ENCODE measurements around the gene GPR107.

The GPR107 gene

GRCh38 chr9:130092910-130093309 lies 39.2 kb downstream of the GPR107 start:
- Histone ChIP-seq H3K9me3 (no peaks in the 10 kb centered on the region), H3K27me3 (ENCODE audit: low read depth) (no peaks in the 10 kb centered on the region), H3K4me1 (no peaks in the 10 kb centered on the region), H3K4me3 (no peak overlapping the region), H3K36me3 (replicated peaks) (peaks cover 17% of the 10 kb centered on the region)
- in situ Hi-C loops (cut with MboI; ENCODE audit: low sequenced_read_pairs) = no loop called here
- DNase-seq (ENCODE audit: low spot score in 2 of 2) = no peak

- no peaks in the 10 kb centered on the region for H3K9me3 ChIP-seq
- in situ Hi-C loops (cut with MboI; ENCODE audit: low sequenced_read_pairs) = no loop called here
- H3K4me1 ChIP-seq = no peaks in the 10 kb centered on the region
- no peaks in the 10 kb centered on the region for H3K27me3 ChIP-seq (ENCODE audit: low read depth)
- no peak for DNase-seq (ENCODE audit: low spot score in 2 of 2)
- peaks cover 31% of the 10 kb centered on the region for H3K36me3 ChIP-seq (replicated peaks)
- no peak overlapping the region for H3K4me3 ChIP-seq
Observed at GRCh38 chr9:130095872-130096271, 42.2 kb downstream of the GPR107 start.

- DNase-seq (ENCODE audit: low spot score in 2 of 2) = no peak
- no peak overlapping the region for H3K4me3 ChIP-seq
- peaks cover 53% of the 10 kb centered on the region for H3K36me3 ChIP-seq (replicated peaks)
- H3K4me1 ChIP-seq = no peaks in the 10 kb centered on the region
- H3K27me3 ChIP-seq (ENCODE audit: low read depth) = no peaks in the 10 kb centered on the region
- no peaks in the 10 kb centered on the region for H3K9me3 ChIP-seq
- in situ Hi-C loops (cut with MboI; ENCODE audit: low sequenced_read_pairs) = loop anchor here (25.0 kb wide), 1 partner anchor 237 kb away; no protein-coding TSS in a partner anchor
Observed at GRCh38 chr9:130100681-130101080, 47.0 kb downstream of the GPR107 start.

- Histone ChIP-seq H3K9me3 (no peaks in the 10 kb centered on the region), H3K36me3 (replicated peaks) (peaks cover 49% of the 10 kb centered on the region)
- in situ Hi-C loops (cut with MboI; ENCODE audit: low sequenced_read_pairs) = loop anchor here (25.0 kb wide), 1 partner anchor 235 kb away; no protein-coding TSS in a partner anchor
Observed at GRCh38 chr9:130101915-130102314, 48.2 kb downstream of the GPR107 start.

GRCh38 chr9:130104491-130105193 lies 50.9 kb downstream of the GPR107 start:
- H3K27me3 ChIP-seq (ENCODE audit: low read depth) = no peaks in the 10 kb centered on the region
- no peaks in the 10 kb centered on the region for H3K4me1 ChIP-seq
- no peak for DNase-seq (ENCODE audit: low spot score in 2 of 2)
- in situ Hi-C loops (cut with MboI; ENCODE audit: low sequenced_read_pairs) = loop anchor here (25.0 kb wide), 1 partner anchor 233 kb away; no protein-coding TSS in a partner anchor
- H3K9me3 ChIP-seq = no peaks in the 10 kb centered on the region
- H3K36me3 ChIP-seq (replicated peaks) = peaks cover 50% of the 10 kb centered on the region
- no peak overlapping the region for H3K4me3 ChIP-seq

More at GRCh38 chr9:130101915-130102314, 48.2 kb downstream of the GPR107 start:
- no peak for DNase-seq (ENCODE audit: low spot score in 2 of 2)
- H3K4me3 ChIP-seq = no peak overlapping the region
- H3K27me3 ChIP-seq (ENCODE audit: low read depth) = no peaks in the 10 kb centered on the region
- H3K4me1 ChIP-seq = no peaks in the 10 kb centered on the region

GRCh38 chr9:130106860-130107233 lies 53.1 kb downstream of the GPR107 start:
- no peak for DNase-seq (ENCODE audit: low spot score in 2 of 2)
- peaks cover 37% of the 10 kb centered on the region for H3K36me3 ChIP-seq (replicated peaks)
- in situ Hi-C loops (cut with MboI; ENCODE audit: low sequenced_read_pairs) = loop anchor here (25.0 kb wide), 1 partner anchor 230 kb away; no protein-coding TSS in a partner anchor

GRCh38 chr9:130107234-130107861 lies 53.6 kb downstream of the GPR107 start:
- Histone ChIP-seq H3K9me3 (no peaks in the 10 kb centered on the region), H3K27me3 (ENCODE audit: low read depth) (no peaks in the 10 kb centered on the region), H3K4me1 (no peaks in the 10 kb centered on the region), H3K4me3 (no peak overlapping the region), H3K36me3 (replicated peaks) (peaks cover 36% of the 10 kb centered on the region)
- peak; percentile 60 to 88 for DNase-seq (ENCODE audit: low spot score in 2 of 2)
- in situ Hi-C loops (cut with MboI; ENCODE audit: low sequenced_read_pairs) = loop anchor here (25.0 kb wide), 1 partner anchor 230 kb away; no protein-coding TSS in a partner anchor

More at GRCh38 chr9:130106860-130107233, 53.1 kb downstream of the GPR107 start:
- Histone ChIP-seq H3K4me3 (no peak overlapping the region), H3K27me3 (ENCODE audit: low read depth) (no peaks in the 10 kb centered on the region), H3K4me1 (no peaks in the 10 kb centered on the region), H3K9me3 (no peaks in the 10 kb centered on the region)

GRCh38 chr9:130107955-130108354 lies 54.2 kb downstream of the GPR107 start:
- in situ Hi-C loops (cut with MboI; ENCODE audit: low sequenced_read_pairs) = loop anchor here (25.0 kb wide), 1 partner anchor 229 kb away; no protein-coding TSS in a partner anchor
- H3K4me1 ChIP-seq = no peaks in the 10 kb centered on the region
- H3K9me3 ChIP-seq = no peaks in the 10 kb centered on the region
- H3K27me3 ChIP-seq (ENCODE audit: low read depth) = no peaks in the 10 kb centered on the region
- H3K36me3 ChIP-seq (replicated peaks) = peaks cover 31% of the 10 kb centered on the region
- DNase-seq (ENCODE audit: low spot score in 2 of 2) = no peak
- H3K4me3 ChIP-seq = no peak overlapping the region

- Histone ChIP-seq H3K9me3 (no peaks in the 10 kb centered on the region), H3K36me3 (replicated peaks) (peaks cover 15% of the 10 kb centered on the region), H3K4me1 (no peaks in the 10 kb centered on the region), H3K4me3 (no peak overlapping the region), H3K27me3 (ENCODE audit: low read depth) (no peaks in the 10 kb centered on the region)
- in situ Hi-C loops (cut with MboI; ENCODE audit: low sequenced_read_pairs) = loop anchor here (25.0 kb wide), 1 partner anchor 227 kb away; no protein-coding TSS in a partner anchor
- DNase-seq (ENCODE audit: low spot score in 2 of 2) = no peak
Observed at GRCh38 chr9:130110166-130110565, 56.5 kb downstream of the GPR107 start.

- H3K4me3 ChIP-seq = no peak overlapping the region
- H3K9me3 ChIP-seq = no peaks in the 10 kb centered on the region
- no peak for DNase-seq (ENCODE audit: low spot score in 2 of 2)
- no peaks in the 10 kb centered on the region for H3K27me3 ChIP-seq (ENCODE audit: low read depth)
- in situ Hi-C loops (cut with MboI; ENCODE audit: low sequenced_read_pairs) = loop anchor here (25.0 kb wide), 1 partner anchor 227 kb away; no protein-coding TSS in a partner anchor
- peaks cover 15% of the 10 kb centered on the region for H3K36me3 ChIP-seq (replicated peaks)
- no peaks in the 10 kb centered on the region for H3K4me1 ChIP-seq
Observed at GRCh38 chr9:130110596-130111021, 56.9 kb downstream of the GPR107 start.

GRCh38 chr9:130111786-130112537 lies 58.3 kb downstream of the GPR107 start:
- Histone ChIP-seq H3K4me3 (no peak overlapping the region), H3K9me3 (no peaks in the 10 kb centered on the region), H3K27me3 (ENCODE audit: low read depth) (no peaks in the 10 kb centered on the region), H3K36me3 (replicated peaks) (peaks cover 15% of the 10 kb centered on the region), H3K4me1 (no peaks in the 10 kb centered on the region)
- no peak for DNase-seq (ENCODE audit: low spot score in 2 of 2)
- in situ Hi-C loops (cut with MboI; ENCODE audit: low sequenced_read_pairs) = loop anchor here (25.0 kb wide), 1 partner anchor 225 kb away; no protein-coding TSS in a partner anchor

GRCh38 chr9:130112538-130113151 lies 58.9 kb downstream of the GPR107 start:
- Histone ChIP-seq H3K4me1 (no peaks in the 10 kb centered on the region), H3K36me3 (replicated peaks) (peaks cover 10% of the 10 kb centered on the region), H3K4me3 (no peak overlapping the region), H3K27me3 (ENCODE audit: low read depth) (no peaks in the 10 kb centered on the region), H3K9me3 (no peaks in the 10 kb centered on the region)
- in situ Hi-C loops (cut with MboI; ENCODE audit: low sequenced_read_pairs) = loop anchor here (25.0 kb wide), 1 partner anchor 225 kb away; no protein-coding TSS in a partner anchor
- no peak for DNase-seq (ENCODE audit: low spot score in 2 of 2)

- H3K9me3 ChIP-seq = no peaks in the 10 kb centered on the region
- no peak for DNase-seq (ENCODE audit: low spot score in 2 of 2)
- H3K4me3 ChIP-seq = no peak overlapping the region
- peaks cover 8% of the 10 kb centered on the region for H3K36me3 ChIP-seq (replicated peaks)
- in situ Hi-C loops (cut with MboI; ENCODE audit: low sequenced_read_pairs) = loop anchor here (25.0 kb wide), 1 partner anchor 223 kb away; no protein-coding TSS in a partner anchor
- no peaks in the 10 kb centered on the region for H3K4me1 ChIP-seq
- H3K27me3 ChIP-seq (ENCODE audit: low read depth) = no peaks in the 10 kb centered on the region
Observed at GRCh38 chr9:130114741-130115140, 61.0 kb downstream of the GPR107 start.

Data from HAP-1 (cell line).